Breast epithelium (tissue), 3 donors: ENCODE results near the gene HSD17B2.

Experiments used
- POLR2A ChIP-seq: fragments of 450-650 bp; IDR thresholded peaks from one replicate; pipeline ENCODE4 v1.6.1; 2016; ENCODE audit warnings: antibody characterized with exemption, mild to moderate bottlenecking, moderate library complexity
- POLR2AphosphoS5 ChIP-seq, 3 donors: sonication (generic); formaldehyde crosslinking; IDR thresholded peaks; one replicate each; pipeline ENCODE4 v1.6.1; 2017; ENCODE audit warnings: antibody characterized with exemption in 3 of 3
- TF ChIP-seq, protein P1 (sequence below), 3 donors: fragments of 450-650 bp; IDR thresholded peaks; one replicate each; pipeline ENCODE4 v1.5.1; 2016 to 2017; ENCODE audit warnings: antibody characterized with exemption in 3 of 3, mild to moderate bottlenecking in 3 of 3, moderate library complexity in 3 of 3

DNA sequence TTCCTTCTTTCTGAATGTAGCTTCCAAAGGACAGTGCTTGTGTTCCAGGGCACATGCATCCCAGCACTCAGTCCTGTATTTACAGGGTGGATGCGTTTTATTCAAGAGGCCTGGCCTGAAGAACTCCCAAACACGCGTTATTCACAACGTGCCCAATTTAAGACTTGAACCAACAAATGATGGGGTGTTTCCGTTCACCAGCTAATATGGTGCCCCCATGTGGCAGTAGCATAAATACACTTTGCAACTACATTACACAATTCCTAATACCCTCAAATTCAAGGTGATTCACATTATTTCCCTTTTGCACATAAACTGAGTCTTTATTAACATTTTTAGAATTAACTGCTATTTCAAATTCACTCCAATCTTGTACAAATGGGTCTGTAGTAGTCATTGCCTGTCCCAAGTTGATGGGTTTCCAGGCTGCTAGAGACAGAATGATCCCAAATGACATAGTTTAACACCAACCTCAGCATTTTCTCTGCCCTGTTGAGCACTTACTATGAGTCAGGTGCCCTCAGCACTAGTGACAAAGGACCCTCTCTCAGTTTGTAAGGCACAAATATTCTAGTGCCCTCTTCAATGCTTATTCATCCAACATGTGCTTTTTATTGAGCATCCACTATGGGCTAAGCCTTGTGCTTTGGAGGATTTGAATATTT lies 26.9 kb downstream of the HSD17B2 start:
- TF ChIP-seq, protein P1, sequence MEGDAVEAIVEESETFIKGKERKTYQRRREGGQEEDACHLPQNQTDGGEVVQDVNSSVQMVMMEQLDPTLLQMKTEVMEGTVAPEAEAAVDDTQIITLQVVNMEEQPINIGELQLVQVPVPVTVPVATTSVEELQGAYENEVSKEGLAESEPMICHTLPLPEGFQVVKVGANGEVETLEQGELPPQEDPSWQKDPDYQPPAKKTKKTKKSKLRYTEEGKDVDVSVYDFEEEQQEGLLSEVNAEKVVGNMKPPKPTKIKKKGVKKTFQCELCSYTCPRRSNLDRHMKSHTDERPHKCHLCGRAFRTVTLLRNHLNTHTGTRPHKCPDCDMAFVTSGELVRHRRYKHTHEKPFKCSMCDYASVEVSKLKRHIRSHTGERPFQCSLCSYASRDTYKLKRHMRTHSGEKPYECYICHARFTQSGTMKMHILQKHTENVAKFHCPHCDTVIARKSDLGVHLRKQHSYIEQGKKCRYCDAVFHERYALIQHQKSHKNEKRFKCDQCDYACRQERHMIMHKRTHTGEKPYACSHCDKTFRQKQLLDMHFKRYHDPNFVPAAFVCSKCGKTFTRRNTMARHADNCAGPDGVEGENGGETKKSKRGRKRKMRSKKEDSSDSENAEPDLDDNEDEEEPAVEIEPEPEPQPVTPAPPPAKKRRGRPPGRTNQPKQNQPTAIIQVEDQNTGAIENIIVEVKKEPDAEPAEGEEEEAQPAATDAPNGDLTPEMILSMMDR (IDR thresholded peaks at IDR 0.05), result no peak
- no peak for TF ChIP-seq POLR2A
- TF ChIP-seq POLR2AphosphoS5 (IDR thresholded peaks at IDR 0.05), result no peak
